ENCODE results near the gene SRBD1.

The SRBD1 gene

GRCh38 chr2:45631319-45631718 is 20.3 kb upstream of the SRBD1 start:
- DNase-seq, result no peak

GRCh38 chr2:45629971-45630370 is 18.9 kb upstream of the SRBD1 start:
- DNase-seq, result no peak

GRCh38 chr2:45627911-45628310 is 16.8 kb upstream of the SRBD1 start:
- no peak for DNase-seq

GRCh38 chr2:45626387-45627221 is 15.5 kb upstream of the SRBD1 start:
- peak; percentile 85 for DNase-seq

GRCh38 chr2:45625824-45626223 is 14.8 kb upstream of the SRBD1 start:
- peak; percentile 16 for DNase-seq

GRCh38 chr2:45623098-45623497 is 12.0 kb upstream of the SRBD1 start:
- DNase-seq, result no peak

- no peak for DNase-seq
Observed at GRCh38 chr2:45622336-45623075, 11.4 kb upstream of the SRBD1 start.

- no peak for DNase-seq
Observed at GRCh38 chr2:45617496-45617895, 6.4 kb upstream of the SRBD1 start.

GRCh38 chr2:45616658-45617411 is 5.8 kb upstream of the SRBD1 start:
- DNase-seq, result no peak

- no peak for DNase-seq
Observed at GRCh38 chr2:45614871-45615415, 3.9 kb upstream of the SRBD1 start.

GRCh38 chr2:45614330-45614729 is 3.3 kb upstream of the SRBD1 start:
- no peak for DNase-seq

- DNase-seq, result no peak
Observed at GRCh38 chr2:45612731-45613130, 1.7 kb upstream of the SRBD1 start.

- no peak for DNase-seq
Observed at GRCh38 chr2:45612285-45612684, 1.2 kb upstream of the SRBD1 start.

GRCh38 chr2:45610281-45611019 is 617 bp downstream of the SRBD1 start:
- peak; percentile 67 for DNase-seq

- peak; percentile 16 for DNase-seq
Observed at GRCh38 chr2:45607701-45608100, 3.4 kb downstream of the SRBD1 start.

- DNase-seq, result no peak
Observed at GRCh38 chr2:45606796-45607195, 4.3 kb downstream of the SRBD1 start.

GRCh38 chr2:45605116-45605515 is 6.0 kb downstream of the SRBD1 start:
- no peak for DNase-seq

- DNase-seq, result no peak
Observed at GRCh38 chr2:45602624-45603023, 8.4 kb downstream of the SRBD1 start.

GRCh38 chr2:45598545-45598944 is 12.5 kb downstream of the SRBD1 start:
- no peak for DNase-seq

- DNase-seq, result no peak
Observed at GRCh38 chr2:45596761-45597160, 14.3 kb downstream of the SRBD1 start.

- DNase-seq, result no peak
Observed at GRCh38 chr2:45595721-45596435, 15.2 kb downstream of the SRBD1 start.

GRCh38 chr2:45591073-45591472 is 20.0 kb downstream of the SRBD1 start:
- DNase-seq, result no peak
